ENCODE data around the gene HECTD3. TPM values are rescaled to one million over a fixed set of nuclear protein-coding genes. Genes with fewer than 3 reads are reported as not detected.

The HECTD3 gene
- total and polyA plus RNA-seq, 9 of the 15 experiments (the other 6 are each of a cell fraction or from before 2014, with no cell fraction given): 6.3 to 50.8 (median 18.9) TPM

DNA sequence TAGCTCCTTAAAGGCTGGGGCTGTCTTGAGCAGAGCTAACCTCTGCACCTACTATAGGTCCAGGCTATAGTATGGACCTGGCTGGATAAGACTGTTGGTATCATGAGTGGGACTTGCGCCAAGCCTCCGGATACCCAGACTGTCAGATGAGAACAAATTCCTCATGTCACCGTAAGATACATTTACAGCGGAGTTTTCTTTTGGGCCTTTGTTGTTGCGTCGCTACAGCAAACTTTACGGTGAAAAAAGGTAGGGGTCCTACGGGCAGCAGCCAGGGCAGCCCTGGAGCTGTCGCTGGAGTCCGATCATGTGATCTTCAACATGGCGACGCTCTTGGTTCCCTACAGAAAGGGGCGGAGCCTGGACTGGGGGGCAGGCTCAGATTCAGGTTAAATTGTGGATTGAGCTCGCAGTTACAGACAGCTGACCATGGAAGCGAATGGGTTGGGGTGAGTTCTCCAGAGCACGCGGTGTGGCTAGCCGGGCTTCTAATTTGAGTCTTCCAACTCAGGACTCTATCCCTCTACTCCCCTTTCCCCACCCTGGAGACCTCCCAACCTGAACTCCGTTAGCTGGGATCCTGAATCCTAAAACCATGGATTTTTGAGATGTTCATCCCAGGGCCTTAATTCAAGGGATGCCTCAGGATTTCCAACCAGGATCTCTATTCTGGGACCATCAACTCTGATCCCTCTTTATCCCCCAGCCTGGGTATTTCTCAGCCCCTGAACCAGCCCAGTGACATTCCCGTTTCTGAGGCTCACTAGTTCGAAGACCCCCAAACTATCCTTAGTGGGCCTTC is 914 bp upstream of the HECTD3 start, which contains the start of gene UROD (continued):
- no peak for TF ChIP-seq KLF10 (CRISPR knock-in tag; IDR thresholded peaks at IDR 0.05)
- peak; percentile 62 for TF ChIP-seq CREB1 (IDR thresholded peaks at IDR 0.05)
- TF ChIP-seq CREB1 (CRISPR knock-in tag; IDR thresholded peaks at IDR 0.05): 0 out of 2 replicates have a peak, but pooled peaks have one; percentile 14
- TF ChIP-seq, protein P1, sequence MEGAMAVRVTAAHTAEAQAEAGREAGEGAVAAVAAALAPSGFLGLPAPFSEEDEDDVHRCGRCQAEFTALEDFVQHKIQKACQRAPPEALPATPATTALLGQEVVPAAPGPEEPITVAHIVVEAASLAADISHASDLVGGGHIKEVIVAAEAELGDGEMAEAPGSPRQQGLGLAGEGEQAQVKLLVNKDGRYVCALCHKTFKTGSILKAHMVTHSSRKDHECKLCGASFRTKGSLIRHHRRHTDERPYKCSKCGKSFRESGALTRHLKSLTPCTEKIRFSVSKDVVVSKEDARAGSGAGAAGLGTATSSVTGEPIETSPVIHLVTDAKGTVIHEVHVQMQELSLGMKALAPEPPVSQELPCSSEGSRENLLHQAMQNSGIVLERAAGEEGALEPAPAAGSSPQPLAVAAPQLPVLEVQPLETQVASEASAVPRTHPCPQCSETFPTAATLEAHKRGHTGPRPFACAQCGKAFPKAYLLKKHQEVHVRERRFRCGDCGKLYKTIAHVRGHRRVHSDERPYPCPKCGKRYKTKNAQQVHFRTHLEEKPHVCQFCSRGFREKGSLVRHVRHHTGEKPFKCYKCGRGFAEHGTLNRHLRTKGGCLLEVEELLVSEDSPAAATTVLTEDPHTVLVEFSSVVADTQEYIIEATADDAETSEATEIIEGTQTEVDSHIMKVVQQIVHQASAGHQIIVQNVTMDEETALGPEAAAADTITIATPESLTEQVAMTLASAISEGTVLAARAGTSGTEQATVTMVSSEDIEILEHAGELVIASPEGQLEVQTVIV (CRISPR knock-in tag; IDR thresholded peaks at IDR 0.05; ENCODE audit: borderline replicate concordance): no peak
- no peak for TF ChIP-seq PCBP2 (IDR thresholded peaks at IDR 0.05; ENCODE audit: low read depth, low read length, poor library complexity, severe bottlenecking)
- TF ChIP-seq RAD51 (IDR thresholded peaks at IDR 0.05; ENCODE audit: borderline replicate concordance, low read depth): peak; percentile 95
- TF ChIP-seq SIN3B (IDR thresholded peaks at IDR 0.05; ENCODE audit: low read depth): peak; percentile 71
- no peak for TF ChIP-seq ZSCAN29 (IDR thresholded peaks at IDR 0.05)
- no peak for TF ChIP-seq NFIX (CRISPR knock-in tag; IDR thresholded peaks at IDR 0.05; ENCODE audit: low read depth)
- TF ChIP-seq ETS2 (tag; IDR thresholded peaks at IDR 0.05; ENCODE audit: borderline replicate concordance, poor library complexity, severe bottlenecking): peak; percentile 72
- TF ChIP-seq SMAD3 (CRISPR knock-in tag; conservative IDR thresholded peaks at IDR 0.05): no peak; the same call in 1 of the 2 replicates
- TF ChIP-seq SMARCB1 (IDR thresholded peaks at IDR 0.05; ENCODE audit: insufficient read length, low read depth): no peak
- no peak for TF ChIP-seq CC2D1A (IDR thresholded peaks at IDR 0.05)
- TF ChIP-seq ZNF445 (CRISPR knock-in tag; IDR thresholded peaks at IDR 0.05; ENCODE audit: low read depth): no peak
- peak; percentile 81; the same call in 1 of the 2 replicates for TF ChIP-seq ILF3 (IDR thresholded peaks at IDR 0.05; ENCODE audit: borderline replicate concordance)
- TF ChIP-seq SAFB2 (IDR thresholded peaks at IDR 0.05; ENCODE audit: borderline replicate concordance, low read depth, low read length, severe bottlenecking): no peak
- TF ChIP-seq ZNF444 (CRISPR knock-in tag; IDR thresholded peaks at IDR 0.05): no peak
- TF ChIP-seq FOSL1 (tag; conservative IDR thresholded peaks at IDR 0.05): no peak
- TF ChIP-seq ZNF311 (CRISPR knock-in tag; IDR thresholded peaks at IDR 0.05): no peak
- TF ChIP-seq HDAC8 (tag; IDR thresholded peaks at IDR 0.05): no peak
- no peak for TF ChIP-seq ZNF561 (CRISPR knock-in tag; conservative IDR thresholded peaks at IDR 0.05)
- no peak for TF ChIP-seq ARID1B (IDR thresholded peaks at IDR 0.05)
- TF ChIP-seq, protein P2, sequence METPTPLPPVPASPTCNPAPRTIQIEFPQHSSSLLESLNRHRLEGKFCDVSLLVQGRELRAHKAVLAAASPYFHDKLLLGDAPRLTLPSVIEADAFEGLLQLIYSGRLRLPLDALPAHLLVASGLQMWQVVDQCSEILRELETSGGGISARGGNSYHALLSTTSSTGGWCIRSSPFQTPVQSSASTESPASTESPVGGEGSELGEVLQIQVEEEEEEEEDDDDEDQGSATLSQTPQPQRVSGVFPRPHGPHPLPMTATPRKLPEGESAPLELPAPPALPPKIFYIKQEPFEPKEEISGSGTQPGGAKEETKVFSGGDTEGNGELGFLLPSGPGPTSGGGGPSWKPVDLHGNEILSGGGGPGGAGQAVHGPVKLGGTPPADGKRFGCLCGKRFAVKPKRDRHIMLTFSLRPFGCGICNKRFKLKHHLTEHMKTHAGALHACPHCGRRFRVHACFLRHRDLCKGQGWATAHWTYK (CRISPR knock-in tag; IDR thresholded peaks at IDR 0.05): no peak
